Fibroblast of skin of left biceps (primary cell): ENCODE measurements around the gene EPHA6.
A peak's percentile ranks its signal among the peaks of the same experiment; 100 is the strongest.

Experiments
- DNase-seq, 2 experiments: peaks; one replicate each; pipeline ENCODE4 v3.0.0-alpha.2; 2013; ENCODE audit warnings: low read depth in 2 of 2

Gene EPHA6

DNA sequence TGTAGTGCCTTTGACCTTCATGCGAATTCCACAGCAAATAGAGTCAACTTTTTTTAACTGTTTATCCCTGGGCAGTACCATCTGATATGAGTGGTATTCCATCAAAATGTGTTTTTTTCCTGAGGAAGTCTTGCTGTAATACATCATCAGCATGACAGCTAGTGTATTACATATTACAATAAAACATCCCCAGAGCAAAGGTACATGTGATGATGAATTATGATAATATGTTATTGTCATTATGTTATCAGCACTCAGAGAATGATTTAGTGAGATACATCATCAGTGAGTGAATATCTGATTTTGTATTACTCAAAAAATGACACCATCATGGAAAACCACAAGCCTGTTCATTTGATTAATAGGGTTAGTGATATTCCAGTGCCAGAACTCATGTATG, 880.5 kb downstream of the EPHA6 start:
- no peak for DNase-seq

GRCh38 chr3:97698691-97699090, 884.3 kb downstream of the EPHA6 start:
- DNase-seq, result no peak

GRCh38 chr3:97699889-97700288, 885.5 kb downstream of the EPHA6 start:
- DNase-seq, result no peak

- no peak for DNase-seq
These were observed 891.4 kb downstream of the EPHA6 start for GRCh38 chr3:97705764-97706163.

DNA sequence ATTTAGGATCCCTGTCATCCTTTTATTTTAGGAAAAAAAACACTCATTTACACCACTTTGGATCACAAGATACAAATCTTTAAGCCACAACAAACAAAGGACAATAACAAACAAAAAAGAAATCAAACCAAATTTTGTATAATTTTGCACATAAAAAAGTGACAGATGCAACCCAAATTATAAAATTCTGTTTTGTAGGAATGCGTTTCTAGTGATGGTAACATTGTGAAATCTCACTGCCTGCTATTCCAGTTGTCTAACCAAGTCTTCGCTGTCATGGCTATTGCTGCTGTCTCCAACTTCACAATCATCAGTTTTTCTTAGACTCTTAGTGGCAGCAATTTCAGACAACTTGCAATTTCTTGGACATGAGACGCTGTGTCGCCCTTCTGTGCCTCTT, 891.8 kb downstream of the EPHA6 start:
- no peak for DNase-seq

DNA sequence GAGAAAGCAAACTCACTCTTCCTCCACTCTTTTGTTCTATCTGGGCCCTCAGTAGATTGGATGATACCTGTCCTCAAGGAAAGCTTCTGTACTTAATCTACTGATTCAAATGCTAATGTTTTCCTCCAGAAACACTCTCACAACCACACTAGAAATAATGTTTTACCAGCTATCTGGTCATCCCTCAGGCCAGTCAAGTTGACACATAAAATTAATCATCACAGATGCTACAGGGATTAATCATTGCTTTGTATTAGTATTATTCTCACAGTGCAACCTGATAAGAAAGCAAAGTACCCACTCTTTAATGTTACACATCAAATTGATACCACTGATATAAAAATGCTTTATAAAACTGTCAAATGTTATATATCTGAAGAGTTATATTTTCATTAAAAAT, 897.3 kb downstream of the EPHA6 start:
- DNase-seq, result no peak

DNA sequence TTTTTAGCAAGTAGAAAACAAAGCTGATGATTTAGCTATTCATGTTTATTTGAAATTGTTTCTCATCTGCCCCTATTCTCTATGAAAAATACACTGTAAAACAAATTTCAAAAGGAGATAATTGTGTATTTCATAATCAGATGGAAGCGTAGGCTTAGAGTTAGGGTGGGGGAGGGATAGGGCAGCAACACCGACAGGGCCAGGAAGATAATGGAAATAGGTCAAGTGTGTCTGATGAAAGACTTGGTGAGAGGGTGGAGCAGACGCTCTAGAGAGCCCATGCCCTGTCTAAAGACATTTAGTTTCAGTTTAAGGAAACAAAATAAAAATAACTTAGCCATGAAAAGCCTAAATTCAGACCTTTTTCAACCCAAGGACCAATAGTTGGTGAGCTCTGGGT, 898.5 kb downstream of the EPHA6 start:
- no peak for DNase-seq

DNA sequence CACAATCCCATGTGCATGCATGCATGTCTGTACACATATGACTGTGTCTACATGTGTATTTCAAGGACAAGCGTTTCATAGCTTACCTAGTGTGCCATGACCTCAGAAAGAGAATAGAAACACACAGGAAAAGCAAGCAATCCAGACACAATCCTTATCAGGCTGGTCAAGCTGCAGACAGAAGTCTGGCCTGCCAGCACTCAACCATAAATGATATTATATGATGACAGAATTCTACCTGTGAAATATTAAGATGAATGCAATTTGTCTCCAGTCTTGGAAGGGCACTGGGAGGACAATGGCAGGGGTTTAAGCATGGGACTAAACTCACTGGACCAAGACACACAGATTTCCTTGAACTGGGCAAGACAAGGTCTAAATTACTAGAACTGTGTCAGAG, 899.2 kb downstream of the EPHA6 start:
- DNase-seq, result no peak

DNA sequence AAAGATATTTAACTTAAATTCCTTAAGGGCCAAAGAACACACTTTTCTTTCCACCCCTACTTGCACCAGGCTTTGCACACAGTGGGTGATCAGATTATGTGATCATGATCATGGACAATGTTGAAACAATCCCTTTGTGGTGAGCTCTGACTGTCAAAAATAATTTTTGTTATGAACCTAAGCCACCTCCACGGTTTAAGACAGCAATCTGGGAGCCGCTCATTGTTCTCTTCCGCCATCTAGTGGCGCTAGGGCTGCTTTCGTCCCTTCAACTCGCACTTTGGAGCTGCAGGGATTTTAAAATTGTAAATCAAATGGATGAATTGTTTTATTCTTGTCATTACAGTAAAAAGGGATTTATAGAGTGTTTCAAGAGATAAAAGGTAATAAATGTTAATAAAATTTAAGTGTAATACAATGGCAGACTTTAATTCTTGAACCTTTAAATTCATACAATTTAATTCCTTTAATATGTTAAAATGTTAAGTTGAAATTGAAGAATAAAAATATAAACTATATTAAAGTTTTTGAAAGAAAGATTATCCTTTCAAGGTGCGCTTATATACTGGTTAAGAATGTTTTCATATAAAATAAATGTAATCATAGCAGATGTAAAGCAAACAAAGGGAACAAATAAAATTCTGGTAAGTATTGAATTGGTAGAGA, 904.9 kb downstream of the EPHA6 start:
- DNase-seq, result peak; percentile 21 to 23

GRCh38 chr3:97720417-97720816, 906.0 kb downstream of the EPHA6 start:
- DNase-seq, result no peak

DNA sequence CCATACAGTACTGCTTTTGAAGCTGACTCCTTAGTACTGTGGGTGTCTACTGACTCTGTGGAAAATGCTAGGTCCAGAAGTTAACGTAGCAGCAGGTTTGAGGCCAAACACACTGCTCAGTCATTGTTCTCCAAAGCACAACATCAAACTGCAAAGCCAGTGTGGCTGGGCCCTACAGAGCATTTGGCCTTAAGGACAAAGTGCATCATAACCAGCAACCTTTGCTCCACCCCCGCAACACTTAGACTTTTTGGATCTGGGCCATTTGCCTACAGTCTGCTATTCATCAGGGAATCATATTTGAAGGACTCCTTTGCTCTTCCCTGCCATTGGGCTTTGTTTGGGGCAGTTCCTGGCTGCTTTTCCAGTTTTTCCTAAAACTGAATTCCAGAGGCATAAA, 907.1 kb downstream of the EPHA6 start:
- no peak for DNase-seq

- no peak for DNase-seq
These were observed 922.5 kb downstream of the EPHA6 start for GRCh38 chr3:97736928-97737327.

GRCh38 chr3:97738761-97739160, 924.4 kb downstream of the EPHA6 start:
- no peak for DNase-seq

DNA sequence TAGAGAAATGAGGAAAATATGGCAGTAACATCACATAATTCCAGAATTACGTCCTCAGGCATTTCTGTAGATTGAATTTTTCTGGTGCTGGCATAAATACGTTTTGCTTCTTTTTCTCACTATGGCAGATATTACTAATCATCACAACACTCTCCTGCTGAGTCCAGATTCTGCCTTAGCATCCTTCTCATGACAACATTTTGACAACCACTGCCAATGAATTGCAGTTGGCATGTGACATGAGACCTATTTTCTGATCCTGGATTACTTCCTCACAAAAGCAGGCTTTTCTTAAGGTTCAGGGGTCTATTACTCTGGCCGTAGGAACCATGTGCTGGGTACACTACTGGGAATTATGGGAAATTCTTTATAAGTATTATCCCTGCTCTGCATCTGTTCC, 927.6 kb downstream of the EPHA6 start:
- DNase-seq, result no peak

GRCh38 chr3:97744289-97744688, 929.9 kb downstream of the EPHA6 start:
- DNase-seq, result no peak

DNA sequence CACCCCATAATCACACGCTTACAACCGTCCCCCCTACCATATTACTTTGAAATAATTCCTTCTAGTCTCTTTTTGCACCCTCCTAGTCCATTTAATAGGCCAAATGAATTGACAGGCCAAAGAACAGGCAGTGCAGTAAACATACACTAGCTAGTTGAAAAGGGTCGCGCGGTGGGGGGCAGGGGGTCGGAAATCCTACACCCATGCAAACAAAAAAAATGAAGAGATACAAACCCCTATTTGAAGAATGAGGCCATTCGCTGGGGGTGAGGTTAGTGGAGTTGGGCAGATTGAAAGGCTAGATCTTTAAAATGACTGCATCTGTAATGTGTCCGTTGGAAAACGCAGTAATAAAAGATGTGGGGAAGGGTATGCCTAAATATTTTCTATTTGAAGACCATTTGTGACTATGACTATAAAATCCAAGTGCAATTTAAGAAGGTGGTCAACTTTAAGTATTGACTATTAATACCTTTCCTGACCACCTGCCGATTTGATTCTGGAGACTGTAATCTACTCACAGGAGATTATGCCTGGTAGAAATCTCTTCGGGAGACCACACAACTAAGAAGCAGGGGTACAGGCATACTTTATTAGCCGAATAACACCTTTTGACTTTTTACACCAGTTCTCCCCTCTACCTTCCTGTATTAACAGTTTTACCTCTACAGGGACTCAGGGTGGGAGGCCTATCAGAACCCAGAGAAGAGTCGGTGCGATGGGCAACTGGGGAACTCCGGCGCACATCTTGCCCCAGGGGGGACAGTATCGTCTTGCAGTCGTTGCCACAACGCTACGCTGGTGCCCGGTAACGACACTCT, 949.4 kb downstream of the EPHA6 start:
- no peak for DNase-seq

DNA sequence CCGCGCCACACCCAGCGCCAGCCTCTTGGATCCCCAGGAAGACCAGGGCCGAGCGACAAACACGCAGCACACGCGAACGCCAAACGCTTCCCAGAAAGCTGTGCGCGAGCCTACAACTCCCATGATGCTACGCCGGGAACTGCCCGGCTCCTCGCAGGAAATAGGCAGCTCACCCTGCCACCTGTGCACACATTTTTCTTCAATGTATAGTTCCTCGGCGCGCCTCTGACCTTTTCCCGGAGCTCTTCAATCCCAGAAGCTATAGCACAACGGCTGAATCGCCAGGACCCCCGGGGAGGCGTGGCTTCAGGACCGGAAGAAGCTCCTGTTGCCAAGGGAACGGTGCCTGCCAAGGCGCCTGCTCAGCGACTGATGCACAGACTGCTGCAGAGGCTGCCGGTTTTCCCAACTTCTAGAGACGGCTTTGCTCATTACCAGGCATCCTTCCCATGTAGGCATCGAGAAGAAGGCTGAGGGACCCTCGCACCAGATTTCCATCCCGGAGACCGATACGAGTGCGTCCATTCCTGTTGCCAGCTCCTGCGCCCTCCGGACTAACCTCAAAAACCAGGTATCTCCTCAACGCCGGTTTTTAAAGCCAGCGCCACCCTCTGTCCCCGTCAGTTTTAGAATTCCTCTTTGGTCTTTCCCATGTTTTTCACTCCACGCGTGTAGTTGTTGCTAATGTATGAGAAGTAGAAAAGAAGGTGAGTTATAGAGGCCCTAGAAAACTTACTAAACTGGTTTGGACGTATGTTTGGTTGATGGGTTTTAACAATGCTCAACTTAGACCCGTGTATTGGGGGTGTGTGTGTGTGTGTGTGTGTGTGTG, 950.2 kb downstream of the EPHA6 start, which contains the start of gene ARL6:
TSS of gene ARL6 (plus strand) at position 352 of the 832 bp plus-strand sequence. CDS start 3,350 bp downstream, outside the sequence.
- DNase-seq, result peak; percentile 50 to 52

DNA sequence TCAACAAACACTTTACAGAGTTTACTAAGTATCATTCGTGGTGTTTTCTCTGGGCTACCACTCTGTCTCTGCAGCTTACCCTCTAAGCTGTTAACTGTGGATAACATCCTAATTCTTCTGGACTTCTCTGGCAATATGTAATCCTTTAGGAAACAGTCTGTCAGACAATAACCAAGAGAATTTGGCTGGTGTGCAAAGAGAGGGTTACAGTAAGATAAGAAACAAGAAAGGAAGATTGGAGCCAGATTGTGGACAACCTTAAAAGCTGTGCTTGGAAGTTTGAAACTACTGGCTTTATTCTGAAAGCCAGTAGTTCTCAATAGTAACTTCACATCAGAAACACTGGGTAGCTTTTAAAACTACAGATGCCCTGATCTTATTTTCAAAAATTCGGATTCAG, 950.9 kb downstream of the EPHA6 start:
- DNase-seq, result no peak

GRCh38 chr3:97772926-97773325, 958.5 kb downstream of the EPHA6 start:
- DNase-seq, result no peak

DNA sequence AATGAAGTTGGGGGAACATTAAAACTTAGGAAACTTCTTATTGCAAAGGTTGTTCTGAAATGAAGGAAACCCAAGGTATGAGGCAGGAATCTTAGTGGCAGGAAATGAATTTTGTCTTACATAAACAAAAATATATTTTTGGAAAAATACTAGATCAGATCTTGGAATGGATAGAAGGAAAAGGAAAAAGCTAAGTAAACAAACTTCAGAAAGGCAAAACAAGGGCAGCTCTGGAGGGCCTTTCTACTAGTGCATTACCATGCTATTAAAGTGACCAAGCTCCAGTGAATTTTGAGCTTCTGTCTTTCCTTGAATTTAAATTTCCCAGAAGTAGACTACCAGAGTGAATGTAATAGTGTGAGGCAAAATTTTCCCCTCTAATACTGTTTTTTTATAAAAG, 963.8 kb downstream of the EPHA6 start:
- DNase-seq, result no peak

DNA sequence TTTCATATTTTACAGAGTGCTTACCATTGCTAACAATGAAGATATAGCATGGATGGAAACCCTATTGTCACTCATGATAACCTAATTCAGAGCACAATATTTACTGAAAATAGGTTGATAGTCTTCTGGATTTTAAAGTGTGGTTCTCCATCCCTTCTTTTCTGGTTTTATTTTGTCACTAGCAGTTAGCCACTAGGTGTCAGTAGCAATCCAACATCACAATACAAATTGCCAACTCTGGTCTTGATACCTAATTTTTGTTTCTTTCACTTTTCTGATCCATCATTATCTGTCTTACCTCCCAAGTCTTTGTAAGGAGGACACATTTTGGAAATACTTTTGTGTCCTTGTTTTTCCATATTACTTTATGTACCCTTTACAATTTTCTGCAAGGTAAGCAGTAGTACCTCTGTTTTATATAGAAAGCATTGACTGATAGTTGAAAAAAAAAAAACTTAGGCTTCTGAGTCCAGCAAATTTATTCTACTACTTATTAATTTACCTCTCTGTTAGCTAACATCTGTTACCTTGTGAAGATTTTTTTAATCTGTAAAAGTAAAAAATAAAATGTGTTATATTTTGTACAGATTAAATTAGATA, 979.1 kb downstream of the EPHA6 start:
- DNase-seq, result peak; percentile 6 to 13

DNA sequence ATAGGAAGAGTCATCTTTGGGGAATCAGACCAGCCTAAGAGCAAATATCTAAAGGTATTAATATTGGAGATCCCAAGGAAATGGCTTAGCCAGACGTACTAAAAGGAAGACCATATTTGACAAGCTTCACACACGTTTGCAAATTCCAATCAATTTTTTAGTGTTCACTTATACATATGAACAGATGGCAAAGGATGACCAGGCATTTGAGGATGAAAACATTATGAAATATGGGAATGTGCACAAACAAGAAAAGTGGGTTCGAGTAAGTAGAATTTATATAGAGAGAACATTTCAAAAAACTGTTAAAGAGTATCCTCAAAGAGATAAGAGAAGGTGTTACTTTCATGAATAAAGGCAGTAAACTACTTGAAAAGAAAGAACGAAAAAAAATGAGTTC, 981.6 kb downstream of the EPHA6 start:
- DNase-seq, result no peak
